HUES6 (cell line): ENCODE data around the gene PPM1A.

Source experiments
- H3K27ac ChIP-seq: 2 replicates; pipeline ENCODE4 v1.7.0; 2013; ENCODE audit warnings: low read depth, mild to moderate bottlenecking, low read length, inconsistent platforms
- H3K27me3 ChIP-seq: 2 replicates; pipeline ENCODE4 v1.6.1; 2013; ENCODE audit warnings: low read length; ENCODE audit not compliant: control insufficient read depth, insufficient read depth
- H3K36me3 ChIP-seq: 2 replicates; pipeline ENCODE4 v1.6.1; 2013; ENCODE audit warnings: low read length; ENCODE audit not compliant: control insufficient read depth, insufficient read depth
- H3K4me1 ChIP-seq: 2 replicates; pipeline ENCODE4 v1.6.1; 2013; ENCODE audit warnings: low read length; ENCODE audit not compliant: control insufficient read depth, insufficient read depth
- H3K4me3 ChIP-seq: 2 replicates; pipeline ENCODE4 v1.5.1; 2013; ENCODE audit warnings: low read depth, low read length
- H3K9ac ChIP-seq: one replicate; pipeline ENCODE4 v1.6.1; 2013; ENCODE audit warnings: mild to moderate bottlenecking, low read length
- H3K9me3 ChIP-seq: 2 replicates; pipeline ENCODE4 v1.6.1; 2013; ENCODE audit warnings: low read depth, low read length; ENCODE audit not compliant: control insufficient read depth, insufficient read depth

The PPM1A gene

GRCh38 chr14:60273956-60274355 is 24.9 kb downstream of the PPM1A start:
- Histone ChIP-seq H3K36me3 (no peaks in the 10 kb centered on the region), H3K4me3 (no peak overlapping the region), H3K27me3 (no peaks in the 10 kb centered on the region), H3K9me3 (no peaks in the 10 kb centered on the region), H3K4me1 (peaks cover 49% of the 10 kb centered on the region), H3K9ac (no peak overlapping the region), H3K27ac (0 out of 2 replicates have a peak overlapping the region, but pooled peaks have one; percentile 7)

GRCh38 chr14:60274448-60274847 is 25.4 kb downstream of the PPM1A start:
- H3K36me3 ChIP-seq, result no peaks in the 10 kb centered on the region
- H3K4me3 ChIP-seq, result no peak overlapping the region
- H3K4me1 ChIP-seq, result peaks cover 50% of the 10 kb centered on the region
- no peaks in the 10 kb centered on the region for H3K27me3 ChIP-seq
- H3K27ac ChIP-seq, result 0 out of 2 replicates have a peak overlapping the region, but pooled peaks have one; percentile 7
- no peaks in the 10 kb centered on the region for H3K9me3 ChIP-seq
- H3K9ac ChIP-seq, result no peak overlapping the region

GRCh38 chr14:60275932-60276331 is 26.9 kb downstream of the PPM1A start:
- no peaks in the 10 kb centered on the region for H3K27me3 ChIP-seq
- peaks cover 45% of the 10 kb centered on the region for H3K4me1 ChIP-seq
- H3K27ac ChIP-seq, result peak overlapping the region; percentile 43; the same call in 1 of the 2 replicates
- H3K9me3 ChIP-seq, result no peaks in the 10 kb centered on the region
- no peaks in the 10 kb centered on the region for H3K36me3 ChIP-seq
- H3K4me3 ChIP-seq, result no peak overlapping the region
- no peak overlapping the region for H3K9ac ChIP-seq

- Histone ChIP-seq H3K27me3 (no peaks in the 10 kb centered on the region), H3K9me3 (no peaks in the 10 kb centered on the region), H3K4me3 (no peak overlapping the region), H3K4me1 (peaks cover 42% of the 10 kb centered on the region), H3K36me3 (no peaks in the 10 kb centered on the region), H3K9ac (no peak overlapping the region), H3K27ac (peak overlapping the region; percentile 43; the same call in 1 of the 2 replicates)
Observed at GRCh38 chr14:60276347-60276746, 27.3 kb downstream of the PPM1A start.

- Histone ChIP-seq H3K27me3 (no peaks in the 10 kb centered on the region), H3K4me1 (peaks cover 42% of the 10 kb centered on the region), H3K36me3 (peaks cover 6% of the 10 kb centered on the region), H3K9me3 (no peaks in the 10 kb centered on the region), H3K9ac (no peak overlapping the region), H3K27ac (peak overlapping the region; percentile 3), H3K4me3 (no peak overlapping the region)
Observed at GRCh38 chr14:60277605-60278190, 28.7 kb downstream of the PPM1A start.

- H3K36me3 ChIP-seq, result peaks cover 12% of the 10 kb centered on the region
- H3K27ac ChIP-seq, result peak overlapping the region; percentile 3
- H3K27me3 ChIP-seq, result no peaks in the 10 kb centered on the region
- H3K9me3 ChIP-seq, result no peaks in the 10 kb centered on the region
- no peak overlapping the region for H3K4me3 ChIP-seq
- no peak overlapping the region for H3K9ac ChIP-seq
- H3K4me1 ChIP-seq, result peaks cover 39% of the 10 kb centered on the region
Observed at GRCh38 chr14:60278350-60278749, 29.3 kb downstream of the PPM1A start.

- H3K4me3 ChIP-seq, result no peak overlapping the region
- H3K9ac ChIP-seq, result no peak overlapping the region
- H3K4me1 ChIP-seq, result peaks cover 11% of the 10 kb centered on the region; the same call in 1 of the 2 replicates
- peaks cover 36% of the 10 kb centered on the region for H3K36me3 ChIP-seq
- no peak overlapping the region for H3K27ac ChIP-seq
- H3K9me3 ChIP-seq, result no peaks in the 10 kb centered on the region
- no peaks in the 10 kb centered on the region for H3K27me3 ChIP-seq
Observed at GRCh38 chr14:60287452-60287851, 38.4 kb downstream of the PPM1A start.

- no peaks in the 10 kb centered on the region for H3K27me3 ChIP-seq
- H3K27ac ChIP-seq, result no peak overlapping the region
- peaks cover 36% of the 10 kb centered on the region for H3K36me3 ChIP-seq
- no peaks in the 10 kb centered on the region for H3K9me3 ChIP-seq
- H3K4me3 ChIP-seq, result no peak overlapping the region
- no peak overlapping the region for H3K9ac ChIP-seq
- peaks cover 11% of the 10 kb centered on the region; the same call in 1 of the 2 replicates for H3K4me1 ChIP-seq
Observed at GRCh38 chr14:60288279-60288678, 39.3 kb downstream of the PPM1A start.

GRCh38 chr14:60294411-60295069 is 45.5 kb downstream of the PPM1A start:
- Histone ChIP-seq H3K27ac (no peak overlapping the region), H3K9me3 (no peaks in the 10 kb centered on the region), H3K4me3 (no peak overlapping the region), H3K4me1 (no peaks in the 10 kb centered on the region), H3K27me3 (no peaks in the 10 kb centered on the region), H3K9ac (no peak overlapping the region), H3K36me3 (peaks cover 25% of the 10 kb centered on the region)

GRCh38 chr14:60300019-60300418 is 51.0 kb downstream of the PPM1A start:
- H3K27me3 ChIP-seq, result no peaks in the 10 kb centered on the region
- no peak overlapping the region for H3K27ac ChIP-seq
- no peak overlapping the region for H3K4me3 ChIP-seq
- no peaks in the 10 kb centered on the region for H3K36me3 ChIP-seq
- H3K9ac ChIP-seq, result no peak overlapping the region
- no peaks in the 10 kb centered on the region for H3K9me3 ChIP-seq
- peaks cover 24% of the 10 kb centered on the region for H3K4me1 ChIP-seq

- H3K9me3 ChIP-seq, result peaks cover 5% of the 10 kb centered on the region
- no peak overlapping the region for H3K4me3 ChIP-seq
- H3K4me1 ChIP-seq, result peaks cover 24% of the 10 kb centered on the region
- no peak overlapping the region for H3K9ac ChIP-seq
- no peaks in the 10 kb centered on the region; the same call in 1 of the 2 replicates for H3K36me3 ChIP-seq
- H3K27ac ChIP-seq, result no peak overlapping the region
- no peaks in the 10 kb centered on the region for H3K27me3 ChIP-seq
Observed at GRCh38 chr14:60301685-60302084, 52.7 kb downstream of the PPM1A start.
